Loucy (cell line): Measurements from ENCODE around the gene TMEM51.

ENCODE experiments used
- H2AFZ ChIP-seq: fragments of 200-600 bp; sonication (generic); 2 replicates; pipeline ENCODE4 v1.6.0; 2016; ENCODE audit warnings: antibody characterized with exemption, mild to moderate bottlenecking, low read length, moderate library complexity
- H3F3A ChIP-seq: fragments of 200-600 bp; 2 replicates; pipeline ENCODE4 v1.6.0; 2016; ENCODE audit warnings: antibody characterized with exemption, low read depth, mild to moderate bottlenecking
- H3K27me3 ChIP-seq: fragments of 200-600 bp; sonication (generic); 2 replicates; pipeline ENCODE4 v1.6.1; 2014; ENCODE audit warnings: low read length, mild to moderate bottlenecking; ENCODE audit not compliant: insufficient read depth, poor library complexity, severe bottlenecking
- H3K36me3 ChIP-seq: fragments of 200-600 bp; sonication (generic); 2 replicates; pipeline ENCODE4 v1.6.1; 2016; ENCODE audit warnings: low read length; ENCODE audit not compliant: insufficient read depth
- H3K4me1 ChIP-seq: fragments of 200-600 bp; sonication (generic); 2 replicates; pipeline ENCODE4 v1.5.1; 2014; ENCODE audit warnings: low read length, mild to moderate bottlenecking; ENCODE audit not compliant: insufficient read depth, poor library complexity, severe bottlenecking
- H3K4me2 ChIP-seq: fragments of 200-600 bp; sonication (generic); 2 replicates; pipeline ENCODE4 v1.6.0; 2014; ENCODE audit warnings: antibody characterized with exemption, low read length, low read depth, mild to moderate bottlenecking; ENCODE audit not compliant: poor library complexity, severe bottlenecking
- H3K4me3 ChIP-seq: fragments of 200-600 bp; sonication (generic); 2 replicates; pipeline ENCODE4 v1.5.1; 2014; ENCODE audit warnings: low read length, mild to moderate bottlenecking, mixed read lengths; ENCODE audit not compliant: poor library complexity, severe bottlenecking
- H3K79me2 ChIP-seq: fragments of 200-600 bp; sonication (generic); 2 replicates; pipeline ENCODE4 v1.6.1; 2014; ENCODE audit warnings: low read length; ENCODE audit not compliant: insufficient read depth
- H3K9ac ChIP-seq: fragments of 200-600 bp; sonication (generic); 2 replicates; pipeline ENCODE4 v1.6.0; 2014; ENCODE audit warnings: mild to moderate bottlenecking, low read depth, low read length, moderate library complexity; ENCODE audit not compliant: poor library complexity, severe bottlenecking
- H3K9me2 ChIP-seq: fragments of 200-600 bp; sonication (generic); replicated peaks from 2 replicates; pipeline ENCODE4 v1.6.1; 2016; ENCODE audit warnings: low read depth, low read length, mixed read lengths
- H3K9me3 ChIP-seq: fragments of 200-600 bp; sonication (generic); 2 replicates; pipeline ENCODE4 v1.6.1; 2014; ENCODE audit warnings: mild to moderate bottlenecking, antibody characterized with exemption, low read length, low read depth; ENCODE audit not compliant: insufficient read depth
- H4K20me1 ChIP-seq: fragments of 200-600 bp; sonication (generic); 2 replicates; pipeline ENCODE4 v1.6.0; 2014; ENCODE audit warnings: antibody characterized with exemption, low read length, mild to moderate bottlenecking; ENCODE audit not compliant: insufficient read depth, poor library complexity, severe bottlenecking
- CTCF ChIP-seq: fragments of 200-600 bp; sonication (generic); conservative IDR thresholded peaks from 2 replicates; pipeline ENCODE4 v1.5.1; 2014; ENCODE audit warnings: mild to moderate bottlenecking, antibody characterized with exemption, low read length
- EZH2phosphoT487 ChIP-seq: fragments of 200-600 bp; IDR thresholded peaks from 2 replicates; pipeline ENCODE4 v1.6.1; 2018; ENCODE audit warnings: antibody characterized with exemption, mild to moderate bottlenecking, moderate library complexity, borderline replicate concordance

Gene TMEM51

GRCh38 chr1:15179485-15179883 is 25.9 kb downstream of the TMEM51 start:
- Histone ChIP-seq H3K79me2 (no peaks in the 10 kb centered on the region), H2AFZ (no peak overlapping the region), H3K4me1 (no peaks in the 10 kb centered on the region), H3K27me3 (no peaks in the 10 kb centered on the region), H3K36me3 (no peaks in the 10 kb centered on the region), H3K4me3 (no peak overlapping the region), H3F3A (no peaks in the 10 kb centered on the region), H3K4me2 (no peak overlapping the region), H3K9me3 (no peaks in the 10 kb centered on the region), H4K20me1 (no peaks in the 10 kb centered on the region), H3K9ac (no peak overlapping the region), H3K9me2 (no peaks in the 10 kb centered on the region)
- TF ChIP-seq EZH2phosphoT487 (no peak), CTCF (no peak)

GRCh38 chr1:15180189-15180588 is 26.6 kb downstream of the TMEM51 start:
- Histone ChIP-seq H3K36me3 (no peaks in the 10 kb centered on the region), H3K4me1 (no peaks in the 10 kb centered on the region), H3K79me2 (no peaks in the 10 kb centered on the region), H3F3A (no peaks in the 10 kb centered on the region), H3K4me3 (no peak overlapping the region), H3K4me2 (no peak overlapping the region), H3K27me3 (no peaks in the 10 kb centered on the region), H2AFZ (no peak overlapping the region), H3K9me3 (no peaks in the 10 kb centered on the region), H3K9me2 (no peaks in the 10 kb centered on the region), H3K9ac (no peak overlapping the region), H4K20me1 (no peaks in the 10 kb centered on the region)
- TF ChIP-seq EZH2phosphoT487 (no peak), CTCF (no peak)

- Histone ChIP-seq H2AFZ (no peak overlapping the region), H3K79me2 (no peaks in the 10 kb centered on the region), H3K4me2 (no peak overlapping the region), H3K4me3 (no peak overlapping the region), H3K4me1 (no peaks in the 10 kb centered on the region), H3K9me3 (no peaks in the 10 kb centered on the region), H3K36me3 (no peaks in the 10 kb centered on the region), H3K27me3 (no peaks in the 10 kb centered on the region), H3K9ac (no peak overlapping the region), H3K9me2 (no peaks in the 10 kb centered on the region), H4K20me1 (no peaks in the 10 kb centered on the region), H3F3A (no peaks in the 10 kb centered on the region)
- TF ChIP-seq EZH2phosphoT487 = no peak
- TF ChIP-seq CTCF = no peak
Measured at GRCh38 chr1:15180945-15181523, 27.5 kb downstream of the TMEM51 start.
